Hippocampal formation (tissue), 2 donors: ENCODE results near the gene WDTC1.
"Not testable (repeated sequence)": the region's sequence is repeated elsewhere in the genome, so short reads cannot be mapped to it uniquely, and the experiment has no call there.

Source experiments
- DNase-seq, 2 donors: peaks; one replicate each; lab custom pipeline; 2025; lab: John Stamatoyannopoulos, UW

Gene WDTC1

GRCh38 chr1:27234049-27234882 lies at the start of gene WDTC1:
TSS of gene WDTC1 (plus strand) at chr1:27234632. CDS start at chr1:27261055, 26,423 bp downstream.
- DNase-seq, result peak; percentile 98 to 99

GRCh38 chr1:27184665-27185064 lies 49.8 kb upstream of the WDTC1 start:
- DNase-seq, result not testable (repeated sequence)

GRCh38 chr1:27192039-27192529 lies 42.3 kb upstream of the WDTC1 start:
- DNase-seq, result no peak

GRCh38 chr1:27193194-27193593 lies 41.2 kb upstream of the WDTC1 start:
- no peak for DNase-seq

GRCh38 chr1:27201295-27201694 lies 33.1 kb upstream of the WDTC1 start:
- DNase-seq, result no peak

GRCh38 chr1:27203946-27204345 lies 30.5 kb upstream of the WDTC1 start:
- DNase-seq, result no peak

- not testable (repeated sequence) for DNase-seq
Measured at GRCh38 chr1:27207238-27207637, 27.2 kb upstream of the WDTC1 start.

GRCh38 chr1:27208143-27208850 lies 26.1 kb upstream of the WDTC1 start:
- DNase-seq, result not testable (repeated sequence)

- DNase-seq, result no peak
Measured at GRCh38 chr1:27216466-27216865, 18.0 kb upstream of the WDTC1 start.

- DNase-seq, result no peak
Measured at GRCh38 chr1:27217401-27217800, 17.0 kb upstream of the WDTC1 start.

GRCh38 chr1:27218736-27219135 lies 15.7 kb upstream of the WDTC1 start:
- DNase-seq, result no peak

GRCh38 chr1:27220096-27220495 lies 14.3 kb upstream of the WDTC1 start:
- no peak for DNase-seq

GRCh38 chr1:27220702-27221497 lies 13.5 kb upstream of the WDTC1 start:
- DNase-seq, result not testable (repeated sequence)

GRCh38 chr1:27225621-27226020 lies 8.8 kb upstream of the WDTC1 start:
- DNase-seq, result no peak

- no peak for DNase-seq
Measured at GRCh38 chr1:27227765-27228164, 6.7 kb upstream of the WDTC1 start.

- DNase-seq, result no peak
Measured at GRCh38 chr1:27233667-27234048, 774 bp upstream of the WDTC1 start.

- no peak for DNase-seq
Measured at GRCh38 chr1:27235827-27236226, 1.4 kb downstream of the WDTC1 start.

- no peak for DNase-seq
Measured at GRCh38 chr1:27237112-27237511, 2.7 kb downstream of the WDTC1 start.

GRCh38 chr1:27238032-27238431 lies 3.6 kb downstream of the WDTC1 start:
- no peak for DNase-seq

- no peak for DNase-seq
Measured at GRCh38 chr1:27241677-27242076, 7.2 kb downstream of the WDTC1 start.

- DNase-seq, result not testable (repeated sequence)
Measured at GRCh38 chr1:27243665-27244064, 9.2 kb downstream of the WDTC1 start.

GRCh38 chr1:27246194-27246593 lies 11.8 kb downstream of the WDTC1 start:
- no peak for DNase-seq
